PFSK-1 (cell line): ENCODE measurements around the gene LINC01488.

ENCODE experiments used
- POLR2AphosphoS5 ChIP-seq: IDR thresholded peaks from 2 replicates; pipeline ENCODE4 v1.6.1; 2012; ENCODE audit warnings: low read depth, mild to moderate bottlenecking, control low read depth, low read length, moderate library complexity
- REST ChIP-seq, 2 experiments: IDR thresholded peaks; 2 replicates each; pipeline versions ENCODE4 v1.6.1 to v1.8.0; 2011 to 2012; ENCODE audit warnings: low read depth in 2 of 2, low read length in 2 of 2, control low read depth in 1 of 2, inconsistent platforms in 1 of 2, mild to moderate bottlenecking in 1 of 2, moderate library complexity in 1 of 2; ENCODE audit not compliant: insufficient read depth in 1 of 2
- SIN3A ChIP-seq: IDR thresholded peaks from 2 replicates; pipeline ENCODE4 v1.6.1; 2012; ENCODE audit warnings: mild to moderate bottlenecking, low read length, moderate library complexity, borderline replicate concordance; ENCODE audit not compliant: insufficient read depth
- TAF1 ChIP-seq: IDR thresholded peaks from 2 replicates; pipeline ENCODE4 v1.6.1; 2012; ENCODE audit warnings: low read length, control low read depth, borderline replicate concordance; ENCODE audit not compliant: insufficient read depth

GRCh38 chr11:69474736-69475135, 6.7 kb upstream of the LINC01488 start:
- no peak for TF ChIP-seq REST (IDR thresholded peaks at IDR 0.05; ENCODE audit: insufficient read depth in 1 of 2, low read depth in 2 of 2, low read length in 2 of 2)
- TF ChIP-seq POLR2AphosphoS5, result no peak
- no peak for TF ChIP-seq TAF1
- TF ChIP-seq SIN3A, result no peak
